GDM1 (cell line): ENCODE results near the gene TMEM187.

Experiments
- DNase-seq: peaks from one replicate; lab custom pipeline; 2025; lab: John Stamatoyannopoulos, UW

TMEM187 gene

GRCh38 chrX:154019633-154020528 is 47.3 kb downstream of the TMEM187 start, which contains the start of gene IRAK1:
Gene IRAK1 (minus strand): TSS chrX:154019902. CDS start chrX:154019812, 90 bp downstream.
- peak; percentile 29 for DNase-seq

GRCh38 chrX:154020536-154021115 is 48.1 kb downstream of the TMEM187 start:
- DNase-seq, result no peak

- no peak for DNase-seq
Observed at GRCh38 chrX:154021131-154021611, 48.6 kb downstream of the TMEM187 start.

GRCh38 chrX:154022108-154022507 is 49.6 kb downstream of the TMEM187 start:
- DNase-seq, result no peak

GRCh38 chrX:154023276-154024000 is 50.9 kb downstream of the TMEM187 start:
- no peak for DNase-seq

- no peak for DNase-seq
Observed at GRCh38 chrX:154024271-154024670, 51.7 kb downstream of the TMEM187 start.

GRCh38 chrX:154025230-154025629 is 52.7 kb downstream of the TMEM187 start:
- DNase-seq, result no peak

- no peak for DNase-seq
Observed at GRCh38 chrX:154026136-154027021, 53.8 kb downstream of the TMEM187 start.

- no peak for DNase-seq
Observed at GRCh38 chrX:154027022-154027402, 54.5 kb downstream of the TMEM187 start.

GRCh38 chrX:154027986-154028385 is 55.4 kb downstream of the TMEM187 start:
- no peak for DNase-seq

GRCh38 chrX:154028502-154029184 is 56.1 kb downstream of the TMEM187 start:
- no peak for DNase-seq

GRCh38 chrX:154029439-154029838 is 56.9 kb downstream of the TMEM187 start:
- no peak for DNase-seq

GRCh38 chrX:154030266-154030665 is 57.7 kb downstream of the TMEM187 start:
- DNase-seq, result no peak

GRCh38 chrX:154030715-154031305 is 58.3 kb downstream of the TMEM187 start:
- DNase-seq, result no peak

GRCh38 chrX:154032160-154032559 is 59.6 kb downstream of the TMEM187 start:
- DNase-seq, result no peak

- DNase-seq, result no peak
Observed at GRCh38 chrX:154032653-154033052, 60.1 kb downstream of the TMEM187 start.
